Left lung (tissue), 10 donors: ENCODE measurements around the gene EML4. TPM values are rescaled to one million over a fixed set of nuclear protein-coding genes. Genes with fewer than 3 reads are reported as not detected.

Experiments used
- ATAC-seq: fragments of 200-7000 bp; cut with Tn5 transposase; one replicate; pipeline ENCODE4 v1.9.1; 2020; ENCODE audit warnings: moderate library complexity
- DNase-seq, 4 donors: peaks; one replicate each; pipeline ENCODE4 v3.0.0-alpha.2; 2013 to 2020
- H3K27ac ChIP-seq, 2 donors: fragments of 200-600 bp; sonication (generic) in 1 of 2; one replicate each; pipeline versions ENCODE4 v1.5.0 to v1.8.0; 2020 to 2021
- H3K27me3 ChIP-seq, 2 donors: fragments of 200-600 bp; sonication (generic) in 1 of 2; one replicate each; pipeline versions ENCODE4 v1.5.0 to v1.8.0; 2020 to 2021
- H3K36me3 ChIP-seq, 2 donors: fragments of 200-600 bp; sonication (generic) in 1 of 2; one replicate each; pipeline versions ENCODE4 v1.5.0 to v1.8.0; 2020 to 2021
- H3K4me1 ChIP-seq, 2 donors: fragments of 200-600 bp; one replicate each; pipeline ENCODE4 v1.8.0; 2021
- H3K4me3 ChIP-seq, 2 donors: fragments of 200-600 bp; sonication (generic) in 1 of 2; one replicate each; pipeline versions ENCODE4 v1.5.0 to v1.8.0; 2020 to 2021; ENCODE audit warnings: mild to moderate bottlenecking in 1 of 2
- H3K9me3 ChIP-seq, 2 donors: fragments of 200-600 bp; sonication (generic) in 1 of 2; one replicate each; pipeline versions ENCODE4 v1.5.0 to v1.8.0; 2020 to 2021
- CTCF ChIP-seq, 2 donors: fragments of 200-600 bp; sonication (generic) in 1 of 2; IDR thresholded peaks; one replicate each; pipeline versions ENCODE4 v1.5.0 to v1.8.0; 2021; ENCODE audit warnings: antibody characterized with exemption in 2 of 2
- intact Hi-C, 2 donors: fragments of 100-400 bp; cut with DNase I; formaldehyde crosslinking; loops; one replicate each; pipeline versions ENCODE4 v1.11.2 to v1.14.2; 2022
- polyA plus RNA-seq, 6 donors: library from polyadenylated mRNA; unstranded; fragments of 120-200 nt; gene quantifications; one replicate each; pipeline ENCODE4 v1.2.1, GENCODE V29; 2013; ENCODE audit not compliant: insufficient read length in 6 of 6
- total RNA-seq, 2 donors: library from RNA; stranded (reverse); fragmentation: NEBNext Ultra II Directional; extraction: Animal tissue kit (Norgen Biotek cat#: 25700); gene quantifications; one replicate each; pipeline ENCODE4 v1.2.1, GENCODE V29; 2021
- donor health status: DM: no; HTN: yes; CAD: no.
- donor health status: DM: no; HTN: no; CAD: no.

EML4 gene
- total and polyA plus RNA-seq, 8 donors: 77.5 to 110 (median 89.5) TPM

GRCh38 chr2:42296226-42296625, 127.1 kb downstream of the EML4 start:
- no peak overlapping the region for H3K4me3 ChIP-seq
- H3K27me3 ChIP-seq: no peaks in the 10 kb centered on the region
- H3K27ac ChIP-seq: no peak overlapping the region
- H3K4me1 ChIP-seq: peaks cover 0 to 2% of the 10 kb centered on the region in 2 donors
- peaks cover 0 to 73% of the 10 kb centered on the region in 2 donors for H3K36me3 ChIP-seq
- no peak for DNase-seq
- intact Hi-C loops: no loop called here
- no peak for TF ChIP-seq CTCF (IDR thresholded peaks at IDR 0.05)
- no peaks in the 10 kb centered on the region for H3K9me3 ChIP-seq
- ATAC-seq: no peak

DNA sequence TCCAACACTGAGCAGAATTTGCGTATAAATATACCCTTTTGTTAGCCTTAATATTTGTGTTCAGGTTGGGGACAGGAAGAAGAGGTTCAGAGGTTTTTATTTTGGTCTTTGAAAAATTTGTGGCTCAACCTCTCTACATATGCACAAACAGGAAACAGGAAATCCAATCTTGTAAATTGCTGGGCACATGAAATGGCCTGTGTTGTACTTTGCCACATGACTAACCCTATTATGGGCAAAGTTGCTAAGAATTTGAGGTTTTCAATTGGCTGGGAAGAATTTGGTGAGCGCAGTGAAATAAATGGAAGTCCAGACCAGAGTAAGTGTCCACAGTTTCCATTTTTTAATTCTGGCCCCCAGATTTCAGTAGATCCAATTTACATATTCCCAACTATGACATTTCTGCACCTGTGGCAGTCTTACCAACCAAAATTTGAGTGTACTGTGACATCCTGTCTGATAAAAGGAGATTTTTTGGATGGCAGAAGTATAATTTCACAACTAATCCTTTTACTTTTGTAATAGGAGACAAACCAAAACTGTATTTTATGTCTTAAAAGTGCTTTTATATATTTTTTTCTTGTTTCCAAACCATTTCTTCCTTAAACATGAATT, 128.3 kb downstream of the EML4 start:
- ATAC-seq (no peak), DNase-seq (no peak)
- intact Hi-C loops: no loop called here
- no peaks in the 10 kb centered on the region for H3K27me3 ChIP-seq
- peak overlapping the region in 1 of 2 donors; percentile 16 for H3K27ac ChIP-seq
- no peak overlapping the region for H3K4me3 ChIP-seq
- no peak for TF ChIP-seq CTCF (IDR thresholded peaks at IDR 0.05)
- H3K4me1 ChIP-seq: peaks cover 0 to 2% of the 10 kb centered on the region in 2 donors
- no peaks in the 10 kb centered on the region for H3K9me3 ChIP-seq
- peaks cover 0 to 73% of the 10 kb centered on the region in 2 donors for H3K36me3 ChIP-seq

DNA sequence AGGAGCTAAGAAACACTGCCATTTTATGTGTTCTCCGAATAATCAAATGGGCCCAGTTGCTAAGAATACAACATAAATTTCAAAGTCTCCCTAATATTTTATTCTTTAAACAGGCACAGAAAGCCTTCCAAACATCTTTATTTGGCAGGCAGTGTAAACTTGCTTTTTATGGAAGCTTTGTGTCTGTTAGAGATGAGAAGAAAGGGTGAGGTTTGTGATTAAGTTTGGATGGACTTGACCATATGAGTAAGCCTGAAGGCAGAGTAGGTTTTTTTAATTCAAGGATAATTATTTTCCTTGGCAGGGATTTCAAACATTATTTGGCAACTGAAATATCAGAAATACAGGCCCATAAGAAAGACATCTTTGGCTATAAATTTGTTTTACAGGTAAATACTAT, 129.0 kb downstream of the EML4 start:
- Histone ChIP-seq H3K9me3 (no peaks in the 10 kb centered on the region), H3K27ac (no peak overlapping the region), H3K27me3 (no peaks in the 10 kb centered on the region), H3K36me3 (peaks cover 0 to 77% of the 10 kb centered on the region in 2 donors), H3K4me3 (no peak overlapping the region), H3K4me1 (peaks cover 0 to 2% of the 10 kb centered on the region in 2 donors)
- ATAC-seq (no peak), DNase-seq (no peak)
- intact Hi-C loops: no loop called here
- no peak for TF ChIP-seq CTCF (IDR thresholded peaks at IDR 0.05)

DNA sequence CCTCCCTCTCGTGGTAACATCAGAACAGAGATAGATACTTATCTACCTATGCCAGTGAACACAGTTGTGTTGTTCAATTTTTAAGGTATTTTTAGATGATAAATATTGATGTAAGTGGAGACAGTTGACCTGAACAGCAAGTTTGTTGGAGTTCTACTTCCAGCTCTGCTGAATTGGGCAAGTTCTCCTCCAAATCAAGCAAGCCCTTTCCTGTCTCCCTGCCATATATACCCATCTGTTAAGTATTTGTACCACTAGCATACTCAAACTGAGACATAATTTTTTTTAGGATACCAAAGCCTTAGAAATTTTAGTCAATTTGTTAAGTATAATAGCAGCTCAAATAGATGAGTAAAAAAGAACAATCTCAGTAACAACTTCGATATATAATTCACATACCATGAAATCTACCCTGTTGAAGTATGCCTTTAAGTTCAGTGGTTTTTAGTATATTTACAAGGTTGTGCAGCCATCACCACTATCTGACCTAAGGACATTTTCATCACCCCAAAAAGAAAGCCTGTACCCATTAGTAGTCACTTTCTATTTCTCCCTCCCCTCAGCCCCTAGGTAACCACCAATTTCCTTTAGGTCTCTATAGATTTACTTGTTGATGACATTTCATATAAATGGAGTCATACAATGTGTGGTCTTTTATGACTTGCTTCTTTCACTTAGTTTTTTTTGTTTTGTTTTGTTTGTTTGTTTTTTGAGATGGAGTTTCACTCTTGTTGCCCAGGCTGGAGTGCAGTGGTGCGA, 130.0 kb downstream of the EML4 start:
- no peak overlapping the region for H3K4me3 ChIP-seq
- H3K36me3 ChIP-seq: peaks cover 0 to 77% of the 10 kb centered on the region in 2 donors
- DNase-seq (no peak), ATAC-seq (no peak)
- no peaks in the 10 kb centered on the region for H3K9me3 ChIP-seq
- H3K27me3 ChIP-seq: no peaks in the 10 kb centered on the region
- H3K27ac ChIP-seq: no peak overlapping the region
- intact Hi-C loops: no loop called here
- H3K4me1 ChIP-seq: peaks cover 0 to 2% of the 10 kb centered on the region in 2 donors
- no peak for TF ChIP-seq CTCF (IDR thresholded peaks at IDR 0.05)

- Histone ChIP-seq H3K4me3 (no peak overlapping the region), H3K27ac (no peak overlapping the region)
Measured at GRCh38 chr2:42300527-42300926, 131.4 kb downstream of the EML4 start.

More at GRCh38 chr2:42300527-42300926, 131.4 kb downstream of the EML4 start:
- H3K36me3 ChIP-seq: peaks cover 0 to 76% of the 10 kb centered on the region in 2 donors
- intact Hi-C loops: no loop called here
- H3K9me3 ChIP-seq: no peaks in the 10 kb centered on the region
- no peak for DNase-seq
- no peak for TF ChIP-seq CTCF (IDR thresholded peaks at IDR 0.05)
- no peaks in the 10 kb centered on the region for H3K27me3 ChIP-seq
- H3K4me1 ChIP-seq: peaks cover 0 to 2% of the 10 kb centered on the region in 2 donors
- no peak for ATAC-seq
